H1 (cell line): ENCODE data around the gene NYAP2. TPM values are rescaled to one million over a fixed set of nuclear protein-coding genes. Genes with fewer than 3 reads are reported as not detected.

ENCODE experiments used
- CTCF ChIA-PET: fragments of 300-600 bp; sonication (Branson Sonifier 250); formaldehyde crosslinking; loops from one replicate; lab custom pipeline; 2021; ENCODE audit not compliant: partially characterized antibody; lab: Charles Lee
- POLR2A ChIA-PET: fragments of 300-600 bp; sonication (Branson Sonifier 250); formaldehyde crosslinking; loops from one replicate; lab custom pipeline; 2021; ENCODE audit warnings: inconsistent platforms; ENCODE audit not compliant: partially characterized antibody; lab: Charles Lee
- DNase-seq, 2 experiments: peaks; one replicate each; pipeline versions ENCODE4 v3.0.0 to v3.0.0-alpha.2; 2010 to 2022; ENCODE audit warnings: low spot score in 2 of 2, low read depth in 1 of 2, mixed read lengths in 1 of 2
- FAIRE-seq: peaks from 2 replicates; lab custom pipeline; 2011; peaks lifted over from hg19 to GRCh38; lab: Jason Lieb, UNC
- H2AFZ ChIP-seq: 2 replicates; pipeline ENCODE4 v1.8.1; 2012; ENCODE audit warnings: low read length, inconsistent platforms
- H2AK5ac ChIP-seq: 2 replicates; pipeline ENCODE4 v1.6.1; 2013; ENCODE audit warnings: low read depth, low read length
- H2BK120ac ChIP-seq: replicated peaks from 2 replicates; pipeline ENCODE3; 2013; ENCODE audit warnings: low read depth, low read length, inconsistent platforms
- H2BK12ac ChIP-seq: 2 replicates; pipeline ENCODE4 v1.6.1; 2013; ENCODE audit warnings: low read depth, low read length
- H2BK15ac ChIP-seq: 2 replicates; pipeline ENCODE4 v1.6.1; 2013; ENCODE audit warnings: low read length
- H2BK20ac ChIP-seq: 2 replicates; pipeline ENCODE4 v1.6.1; 2013; ENCODE audit warnings: low read length
- H2BK5ac ChIP-seq: 2 replicates; pipeline ENCODE4 v1.6.1; 2013; ENCODE audit warnings: low read depth, low read length
- H3K14ac ChIP-seq: 2 replicates; pipeline ENCODE4 v1.6.1; 2013; ENCODE audit warnings: inconsistent platforms; ENCODE audit not compliant: insufficient read length
- H3K18ac ChIP-seq: 2 replicates; pipeline ENCODE4 v1.6.1; 2013; ENCODE audit warnings: low read length; ENCODE audit errors: extremely low read depth
- H3K23ac ChIP-seq: 2 replicates; pipeline ENCODE4 v1.6.1; 2013; ENCODE audit warnings: inconsistent platforms; ENCODE audit not compliant: insufficient read length
- H3K23me2 ChIP-seq: 2 replicates; pipeline ENCODE4 v1.6.1; 2013; ENCODE audit warnings: low read depth, low read length
- H3K27ac ChIP-seq: 2 replicates; pipeline ENCODE4 v1.6.1; 2011; ENCODE audit warnings: low read depth, low read length, inconsistent platforms
- H3K27me3 ChIP-seq, 4 experiments: replicated peaks in 1 of 4; 1 replicate in 1 of 4; 2 replicates in 3 of 4; pipeline versions ENCODE4 v1.6.1 to v1.8.1; 2011 to 2013; ENCODE audit warnings: low read length in 3 of 4, mild to moderate bottlenecking in 3 of 4, inconsistent platforms in 2 of 4, mixed read lengths in 2 of 4, moderate library complexity in 1 of 4; ENCODE audit not compliant: control insufficient read depth in 3 of 4, insufficient read depth in 3 of 4; ENCODE audit errors: extremely low read depth in 1 of 4
- H3K36me3 ChIP-seq, 4 experiments: 2 replicates each; pipeline versions ENCODE4 v1.6.1 to v1.8.1; 2011 to 2013; ENCODE audit warnings: mild to moderate bottlenecking in 4 of 4, low read length in 3 of 4, moderate library complexity in 2 of 4, control low read depth in 1 of 4, inconsistent platforms in 1 of 4; ENCODE audit not compliant: insufficient read depth in 4 of 4, control insufficient read depth in 2 of 4
- H3K4ac ChIP-seq: replicated peaks from 2 replicates; pipeline ENCODE3; 2013; ENCODE audit warnings: low read length, low read depth, mixed read lengths, inconsistent platforms; ENCODE audit not compliant: insufficient read length
- H3K4me1 ChIP-seq, 4 experiments: replicated peaks in 1 of 4; 1 replicate in 1 of 4; 2 replicates in 3 of 4; pipeline versions ENCODE4 v1.6.1 to v1.8.1; 2011 to 2013; ENCODE audit warnings: low read length in 3 of 4, inconsistent platforms in 2 of 4, mixed read lengths in 1 of 4; ENCODE audit not compliant: insufficient read depth in 4 of 4, control insufficient read depth in 3 of 4
- H3K4me2 ChIP-seq, 2 experiments: 2 replicates each; pipeline versions ENCODE4 v1.6.1 to v1.8.1; 2011 to 2013; ENCODE audit warnings: low read depth in 2 of 2, low read length in 2 of 2, control low read depth in 1 of 2, inconsistent platforms in 1 of 2, mild to moderate bottlenecking in 1 of 2; ENCODE audit not compliant: insufficient read depth in 1 of 2
- H3K4me3 ChIP-seq, 4 experiments: fragments of 200-600, 300-600 bp in 1 of 4; sonication (generic), shearing (Covaris generic), sonication (Bioruptor Twin) in 1 of 4; 2 replicates each; pipeline versions ENCODE4 v1.5.1 to v1.8.1; 2011 to 2016; ENCODE audit warnings: low read length in 4 of 4, low read depth in 3 of 4, control low read depth in 2 of 4, inconsistent platforms in 2 of 4, mild to moderate bottlenecking in 2 of 4, mixed read lengths in 1 of 4, moderate library complexity in 1 of 4; ENCODE audit not compliant: insufficient read depth in 2 of 4; ENCODE audit errors: extremely low read depth in 1 of 4
- H3K56ac ChIP-seq: replicated peaks from 2 replicates; pipeline ENCODE3; 2013; ENCODE audit warnings: low read depth, mild to moderate bottlenecking, mixed read lengths, low read length, inconsistent platforms; ENCODE audit not compliant: insufficient read length
- H3K79me1 ChIP-seq: 2 replicates; pipeline ENCODE4 v1.6.1; 2013; ENCODE audit warnings: low read depth, low read length, control low read depth
- H3K79me2 ChIP-seq, 2 experiments: 2 replicates each; pipeline versions ENCODE4 v1.6.1 to v1.8.1; 2012 to 2013; ENCODE audit warnings: low read length in 2 of 2, mild to moderate bottlenecking in 2 of 2, inconsistent platforms in 1 of 2; ENCODE audit not compliant: insufficient read depth in 2 of 2, control insufficient read depth in 1 of 2
- H3K9ac ChIP-seq, 4 experiments: replicated peaks in 1 of 4; 1 replicate in 1 of 4; 2 replicates in 3 of 4; pipeline versions ENCODE4 v1.6.1 to v1.8.1; 2011 to 2013; ENCODE audit warnings: low read depth in 3 of 4, low read length in 3 of 4, control low read depth in 2 of 4, mild to moderate bottlenecking in 2 of 4, moderate library complexity in 2 of 4, inconsistent platforms in 1 of 4; ENCODE audit errors: extremely low read depth in 1 of 4
- H3K9me3 ChIP-seq, 2 experiments: 2 replicates each; pipeline versions ENCODE4 v1.6.1 to v1.8.1; 2012 to 2013; ENCODE audit warnings: mild to moderate bottlenecking in 2 of 2, moderate library complexity in 2 of 2, control low read depth in 1 of 2, inconsistent platforms in 1 of 2, low read depth in 1 of 2, low read length in 1 of 2, mixed read lengths in 1 of 2; ENCODE audit not compliant: insufficient read depth in 2 of 2
- H4K20me1 ChIP-seq, 2 experiments: replicated peaks in 1 of 2; 2 replicates each; pipeline versions ENCODE3 to v1.8.1; 2011 to 2013; ENCODE audit warnings: inconsistent platforms in 2 of 2, low read length in 2 of 2, mild to moderate bottlenecking in 1 of 2; ENCODE audit not compliant: insufficient read depth in 2 of 2, control insufficient read depth in 1 of 2
- H4K5ac ChIP-seq: 2 replicates; pipeline ENCODE4 v1.6.1; 2013; ENCODE audit warnings: low read length, low read depth, mixed read lengths, inconsistent platforms; ENCODE audit not compliant: insufficient read length
- H4K8ac ChIP-seq: 2 replicates; pipeline ENCODE4 v1.8.0; 2013; ENCODE audit warnings: mild to moderate bottlenecking, moderate library complexity, low read length, inconsistent platforms; ENCODE audit not compliant: insufficient read depth; ENCODE audit errors: extremely low read depth
- H4K91ac ChIP-seq: replicated peaks from 2 replicates; pipeline ENCODE3; 2013; ENCODE audit warnings: low read length, mixed read lengths, inconsistent platforms; ENCODE audit not compliant: insufficient read length
- CREB1 ChIP-seq: IDR thresholded peaks from 2 replicates; pipeline ENCODE4 v1.6.1; 2012; ENCODE audit warnings: inconsistent platforms
- KDM5A ChIP-seq: fragments of 200-600 bp; IDR thresholded peaks from 2 replicates; pipeline ENCODE4 v1.7.1; 2012; ENCODE audit warnings: mild to moderate bottlenecking, low read length, inconsistent platforms, mixed read lengths
- NRF1 ChIP-seq: IDR thresholded peaks from 2 replicates; pipeline ENCODE4 v1.6.1; 2011; ENCODE audit warnings: mild to moderate bottlenecking, low read depth, low read length, improper control_type of control experiment
- RXRA ChIP-seq: IDR thresholded peaks from 2 replicates; pipeline ENCODE4 v1.6.1; 2011; ENCODE audit warnings: low read depth, mild to moderate bottlenecking, low read length, moderate library complexity; ENCODE audit not compliant: insufficient read depth
- SAP30 ChIP-seq: fragments of 300-600 bp; sonication (generic); IDR thresholded peaks from 2 replicates; pipeline ENCODE4 v1.7.1; 2012; ENCODE audit warnings: low read length, moderate library complexity, mild to moderate bottlenecking, inconsistent platforms; ENCODE audit not compliant: insufficient read depth, insufficient replicate concordance
- SP2 ChIP-seq: IDR thresholded peaks from 2 replicates; pipeline ENCODE4 v1.6.1; 2012; ENCODE audit warnings: mild to moderate bottlenecking, low read length, inconsistent platforms
- SRF ChIP-seq: IDR thresholded peaks from 2 replicates; pipeline ENCODE4 v1.6.1; 2011; ENCODE audit warnings: mild to moderate bottlenecking, low read depth, low read length, moderate library complexity
- TEAD4 ChIP-seq: IDR thresholded peaks from 2 replicates; pipeline ENCODE4 v1.6.1; 2012; ENCODE audit warnings: low read depth, low read length, inconsistent platforms, mixed read lengths
- WGBS, 2 experiments: shearing (Covaris generic) in 1 of 2; methylation state at CpG; one replicate each; pipeline versions ENCODE4 v1.1.6 to v1.1.7; 2013 to 2015; ENCODE audit warnings: low lambda C conversion rate in 2 of 2, mixed read lengths in 2 of 2, inconsistent platforms in 1 of 2, low coverage in 1 of 2, missing lambda C conversion rate in 1 of 2; ENCODE audit not compliant: insufficient replicate concordance in 2 of 2, insufficient coverage in 1 of 2, insufficient read length in 1 of 2; ENCODE audit errors: extremely low coverage in 1 of 2, missing lambda C conversion rate in 1 of 2; 5-methylcytosine and 5-hydroxymethylcytosine counted together
- polyA plus RNA-seq, 7 experiments: library from polyadenylated mRNA; depleted of rRNA in 3 of 7; stranded (reverse) in 5 of 7; unstranded in 2 of 7; fragments of >200 nt in 5 of 7; fragments of 200-250 nt in 2 of 7; gene quantifications; 1 replicate in 5 of 7; 2 replicates in 1 of 7; 4 replicates in 1 of 7; pipeline versions ENCODE4 v1.2.1 to v1.2.3, GENCODE V29; 2011 to 2013; ENCODE audit warnings: missing spikeins in 2 of 7, mixed read lengths in 2 of 7
- total RNA-seq: library from RNA; stranded (reverse); fragmentation: NEBNext Ultra II Directional; extraction: Animal tissue kit (Norgen Biotek cat#: 25700); gene quantifications from 2 replicates; pipeline ENCODE4 v1.2.1, GENCODE V29; 2021
- TF ChIP-seq, protein P1 (sequence below), 3 experiments: IDR thresholded peaks; 1 replicate in 2 of 3; 2 replicates in 1 of 3; pipeline versions ENCODE4 v1.5.1 to v1.6.1; 2011; ENCODE audit warnings: low read length in 3 of 3, mild to moderate bottlenecking in 3 of 3, inconsistent platforms in 2 of 3, low read depth in 1 of 3, moderate library complexity in 1 of 3; ENCODE audit not compliant: insufficient read depth in 1 of 3; ENCODE audit errors: control extremely low read depth in 1 of 3

The NYAP2 gene
- total and polyA plus RNA-seq, 2 of the 8 experiments (the other 6 are each of a cell fraction or from before 2014, with no cell fraction given): not detected

- H3K9me3 ChIP-seq: no peaks in the 10 kb centered on the region
- H3K56ac ChIP-seq: no peak overlapping the region
- H3K23me2 ChIP-seq: no peaks in the 10 kb centered on the region
- no peak overlapping the region for H3K27ac ChIP-seq
- TF ChIP-seq KDM5A: no peak
- no peak for TF ChIP-seq SP2
- no peak for TF ChIP-seq RXRA
- no peak for TF ChIP-seq CREB1
- TF ChIP-seq NRF1: no peak
- TF ChIP-seq SAP30: no peak
- no peak for TF ChIP-seq TEAD4
- TF ChIP-seq SRF: no peak
- TF ChIP-seq, protein P1, sequence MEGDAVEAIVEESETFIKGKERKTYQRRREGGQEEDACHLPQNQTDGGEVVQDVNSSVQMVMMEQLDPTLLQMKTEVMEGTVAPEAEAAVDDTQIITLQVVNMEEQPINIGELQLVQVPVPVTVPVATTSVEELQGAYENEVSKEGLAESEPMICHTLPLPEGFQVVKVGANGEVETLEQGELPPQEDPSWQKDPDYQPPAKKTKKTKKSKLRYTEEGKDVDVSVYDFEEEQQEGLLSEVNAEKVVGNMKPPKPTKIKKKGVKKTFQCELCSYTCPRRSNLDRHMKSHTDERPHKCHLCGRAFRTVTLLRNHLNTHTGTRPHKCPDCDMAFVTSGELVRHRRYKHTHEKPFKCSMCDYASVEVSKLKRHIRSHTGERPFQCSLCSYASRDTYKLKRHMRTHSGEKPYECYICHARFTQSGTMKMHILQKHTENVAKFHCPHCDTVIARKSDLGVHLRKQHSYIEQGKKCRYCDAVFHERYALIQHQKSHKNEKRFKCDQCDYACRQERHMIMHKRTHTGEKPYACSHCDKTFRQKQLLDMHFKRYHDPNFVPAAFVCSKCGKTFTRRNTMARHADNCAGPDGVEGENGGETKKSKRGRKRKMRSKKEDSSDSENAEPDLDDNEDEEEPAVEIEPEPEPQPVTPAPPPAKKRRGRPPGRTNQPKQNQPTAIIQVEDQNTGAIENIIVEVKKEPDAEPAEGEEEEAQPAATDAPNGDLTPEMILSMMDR (IDR thresholded peaks at IDR 0.05; ENCODE audit: control extremely low read depth in 1 of 3, insufficient read depth in 1 of 3, low read depth in 1 of 3, low read length in 3 of 3): no peak
- H3K9ac ChIP-seq: no peak overlapping the region
- no peaks in the 10 kb centered on the region for H4K20me1 ChIP-seq
- H4K8ac ChIP-seq: no peak overlapping the region
- no peak overlapping the region for H3K18ac ChIP-seq
- no peak overlapping the region for H2AFZ ChIP-seq
- H3K79me2 ChIP-seq: no peaks in the 10 kb centered on the region
- H3K14ac ChIP-seq: no peak overlapping the region
- ChIA-PET CTCF (no interaction called here), POLR2A (no interaction called here)
- no peak for DNase-seq
- no peak overlapping the region for H2BK120ac ChIP-seq
- no peak overlapping the region for H2AK5ac ChIP-seq
- H3K79me1 ChIP-seq: no peaks in the 10 kb centered on the region
- no peaks in the 10 kb centered on the region for H3K27me3 ChIP-seq
- no peak overlapping the region for H4K91ac ChIP-seq
- H2BK5ac ChIP-seq: no peak overlapping the region
- H3K23ac ChIP-seq: no peak overlapping the region
- H3K4me1 ChIP-seq: no peaks in the 10 kb centered on the region
- no peak overlapping the region for H2BK15ac ChIP-seq
- H2BK12ac ChIP-seq: no peak overlapping the region
- H4K5ac ChIP-seq: no peak overlapping the region
- H3K36me3 ChIP-seq: no peaks in the 10 kb centered on the region
- FAIRE-seq: no peak
- 90% methylated on average over 1 of the region's 1 CpG; no CpG with 5 or more reads in 1 of the 2 experiments for whole genome bisulfite sequencing, 2 experiments
- H3K4me3 ChIP-seq: no peak overlapping the region
- no peak overlapping the region for H3K4ac ChIP-seq
- no peak overlapping the region for H2BK20ac ChIP-seq
- no peak overlapping the region for H3K4me2 ChIP-seq
Observed at GRCh38 chr2:225437319-225437718, 37.8 kb downstream of the NYAP2 start.
